Esophagus squamous epithelium (tissue), 5 donors: Measurements from ENCODE around the gene FAM20A. TPM values are rescaled to one million over a fixed set of nuclear protein-coding genes. Genes with fewer than 3 reads are reported as not detected.

Source experiments
- DNase-seq: peaks from one replicate; lab custom pipeline; 2025; lab: John Stamatoyannopoulos, UW
- H3K27ac ChIP-seq, 4 donors: fragments of 200-600 bp; sonication (generic); one replicate each; pipeline ENCODE4 v1.5.1; 2016 to 2019; ENCODE audit warnings: mild to moderate bottlenecking in 1 of 4
- H3K27me3 ChIP-seq, 4 donors: fragments of 200-600 bp; sonication (generic); 1 replicate in 3 of 4; 2 replicates in 1 of 4; pipeline versions ENCODE4 v1.5.1 to v1.6.0; 2017 to 2021; ENCODE audit warnings: antibody characterized with exemption in 1 of 4
- H3K36me3 ChIP-seq, 3 donors: fragments of 200-600 bp; sonication (generic); one replicate each; pipeline ENCODE4 v1.5.1; 2016 to 2019
- H3K4me1 ChIP-seq, 3 donors: fragments of 200-600 bp; sonication (generic); one replicate each; pipeline ENCODE4 v1.5.1; 2017 to 2019
- H3K4me3 ChIP-seq, 4 donors: fragments of 200-600 bp; sonication (generic); 1 replicate in 3 of 4; 2 replicates in 1 of 4; pipeline ENCODE4 v1.5.1; 2016 to 2019; ENCODE audit warnings: mild to moderate bottlenecking in 2 of 4, moderate library complexity in 1 of 4
- H3K9me3 ChIP-seq, 3 donors: fragments of 200-600 bp; sonication (generic); one replicate each; pipeline ENCODE4 v1.5.1; 2016 to 2019
- POLR2A ChIP-seq, 4 donors: fragments of 450-650 bp; IDR thresholded peaks; one replicate each; pipeline ENCODE4 v1.6.1; 2017; ENCODE audit warnings: antibody characterized with exemption in 4 of 4, mild to moderate bottlenecking in 4 of 4, moderate library complexity in 3 of 4
- WGBS, 2 donors: methylation state at CpG; one replicate each; pipeline ENCODE4 v1.1.5; 2018; 5-methylcytosine and 5-hydroxymethylcytosine counted together
- intact Hi-C: fragments of 100-400 bp; cut with DNase I; formaldehyde crosslinking; loops from one replicate; pipeline ENCODE4 v1.15.0; 2022
- total RNA-seq, 4 donors: library from RNA; depleted of rRNA; stranded (reverse); fragments of >200 nt; gene quantifications; one replicate each; pipeline ENCODE4 v1.1.0, GENCODE V29; 2016
- TF ChIP-seq, protein P1 (sequence below), 6 experiments: fragments of 450-650 bp in 4 of 6; fragments of 200-600 bp in 2 of 6; sonication (generic) in 2 of 6; IDR thresholded peaks; one replicate each; pipeline ENCODE4 v1.5.1; 2016 to 2019; ENCODE audit warnings: antibody characterized with exemption in 6 of 6, mild to moderate bottlenecking in 4 of 6, moderate library complexity in 4 of 6
- donor health status: DM: yes; HTN: yes; CAD: no.

Gene FAM20A
- total RNA-seq, 4 donors from 2014 or later, result 4.0 to 15.3 (median 7.8) TPM

DNA sequence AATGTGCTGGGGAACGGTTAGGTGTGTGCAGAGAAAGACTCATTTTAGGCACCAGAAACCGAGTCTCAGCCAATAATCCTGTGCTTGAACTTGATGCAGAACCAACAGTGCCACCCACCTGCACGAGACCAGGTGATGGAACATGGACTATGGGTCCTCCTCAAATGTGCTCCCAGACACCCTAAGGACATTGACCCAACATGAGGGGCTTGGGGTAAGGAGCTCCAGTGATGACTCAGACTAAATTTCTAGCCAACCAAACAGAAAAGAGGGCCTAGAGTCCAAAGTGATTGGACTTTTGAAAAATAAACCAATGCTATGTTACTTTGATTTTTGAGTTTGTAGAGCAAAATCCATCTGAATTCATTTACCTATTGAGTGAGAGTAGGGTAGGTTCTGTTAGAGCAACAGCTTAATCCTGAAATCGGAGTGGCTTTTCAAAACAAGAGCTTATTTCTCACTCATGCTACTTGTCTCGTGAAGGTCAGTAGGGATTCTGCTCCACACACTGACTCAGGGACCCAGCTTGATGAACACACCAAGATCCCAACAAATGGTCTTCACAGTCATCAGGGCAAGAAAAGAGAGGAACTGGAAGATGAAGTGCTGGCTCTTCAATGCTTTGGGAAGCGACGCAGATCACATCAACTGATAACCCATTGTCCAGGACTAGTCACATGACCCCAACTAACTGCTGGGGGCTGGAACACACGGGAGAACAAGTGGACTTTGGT, 21.8 kb downstream of the FAM20A start:
- TF ChIP-seq, protein P1, sequence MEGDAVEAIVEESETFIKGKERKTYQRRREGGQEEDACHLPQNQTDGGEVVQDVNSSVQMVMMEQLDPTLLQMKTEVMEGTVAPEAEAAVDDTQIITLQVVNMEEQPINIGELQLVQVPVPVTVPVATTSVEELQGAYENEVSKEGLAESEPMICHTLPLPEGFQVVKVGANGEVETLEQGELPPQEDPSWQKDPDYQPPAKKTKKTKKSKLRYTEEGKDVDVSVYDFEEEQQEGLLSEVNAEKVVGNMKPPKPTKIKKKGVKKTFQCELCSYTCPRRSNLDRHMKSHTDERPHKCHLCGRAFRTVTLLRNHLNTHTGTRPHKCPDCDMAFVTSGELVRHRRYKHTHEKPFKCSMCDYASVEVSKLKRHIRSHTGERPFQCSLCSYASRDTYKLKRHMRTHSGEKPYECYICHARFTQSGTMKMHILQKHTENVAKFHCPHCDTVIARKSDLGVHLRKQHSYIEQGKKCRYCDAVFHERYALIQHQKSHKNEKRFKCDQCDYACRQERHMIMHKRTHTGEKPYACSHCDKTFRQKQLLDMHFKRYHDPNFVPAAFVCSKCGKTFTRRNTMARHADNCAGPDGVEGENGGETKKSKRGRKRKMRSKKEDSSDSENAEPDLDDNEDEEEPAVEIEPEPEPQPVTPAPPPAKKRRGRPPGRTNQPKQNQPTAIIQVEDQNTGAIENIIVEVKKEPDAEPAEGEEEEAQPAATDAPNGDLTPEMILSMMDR (IDR thresholded peaks at IDR 0.05), result no peak
- no peak for TF ChIP-seq POLR2A (IDR thresholded peaks at IDR 0.05)
- 82 to 89% methylated on average over 8 of the region's 8 CpGs for WGBS, 2 donors
- intact Hi-C loops, result no loop called here
- Histone ChIP-seq H3K9me3 (no peaks in the 10 kb centered on the region), H3K36me3 (no peaks in the 10 kb centered on the region), H3K4me3 (no peak overlapping the region), H3K27me3 (no peaks in the 10 kb centered on the region), H3K4me1 (peaks cover 24 to 76% (median 61%) of the 10 kb centered on the region in 3 donors), H3K27ac (peak overlapping the region; percentile 67 to 89 (median 74))
- DNase-seq, result no peak

DNA sequence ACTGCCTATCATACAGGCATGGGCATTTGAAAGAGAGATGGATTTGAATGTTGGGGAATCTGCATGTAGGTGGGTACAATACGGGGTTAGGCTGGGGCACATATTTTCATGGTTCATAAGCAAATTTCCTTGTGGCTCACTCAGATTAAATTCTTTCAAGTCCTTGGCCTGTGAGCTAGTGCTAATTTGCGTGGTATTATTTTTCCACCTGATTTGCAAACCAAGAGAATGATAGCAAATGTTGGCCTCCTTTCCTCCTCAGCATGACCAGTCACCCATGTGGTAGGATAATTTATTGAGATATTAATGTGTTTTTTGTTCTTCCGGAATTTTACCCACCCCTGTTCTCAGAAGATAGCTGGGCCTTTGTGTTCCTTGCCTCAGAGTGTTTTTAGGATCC, 22.9 kb downstream of the FAM20A start:
- no peak overlapping the region for H3K4me3 ChIP-seq
- H3K36me3 ChIP-seq, result no peaks in the 10 kb centered on the region
- no peak for TF ChIP-seq POLR2A (IDR thresholded peaks at IDR 0.05)
- TF ChIP-seq, protein P1 (IDR thresholded peaks at IDR 0.05), result no peak
- intact Hi-C loops, result no loop called here
- peak overlapping the region in 3 of 4 donors; percentile 1 to 59 (median 31) for H3K27ac ChIP-seq
- no peak for DNase-seq
- WGBS, 2 donors, result 69 to 74% methylated on average over 3 of the region's 3 CpGs
- H3K4me1 ChIP-seq, result peaks cover 24 to 75% (median 61%) of the 10 kb centered on the region in 3 donors
- H3K27me3 ChIP-seq, result no peaks in the 10 kb centered on the region
- H3K9me3 ChIP-seq, result no peaks in the 10 kb centered on the region

- intact Hi-C loops, result no loop called here
- Histone ChIP-seq H3K4me3 (no peak overlapping the region), H3K4me1 (peaks cover 24 to 67% (median 61%) of the 10 kb centered on the region in 3 donors), H3K36me3 (no peaks in the 10 kb centered on the region), H3K27ac (peak overlapping the region; percentile 1 to 71 (median 45)), H3K27me3 (no peaks in the 10 kb centered on the region), H3K9me3 (no peaks in the 10 kb centered on the region)
- no peak for TF ChIP-seq POLR2A (IDR thresholded peaks at IDR 0.05)
- TF ChIP-seq, protein P1 (IDR thresholded peaks at IDR 0.05), result no peak
- 28 to 44% methylated on average over 3 of the region's 3 CpGs for WGBS, 2 donors
- no peak for DNase-seq
Observed at GRCh38 chr17:68577497-68577821, 23.7 kb downstream of the FAM20A start.

- TF ChIP-seq POLR2A (IDR thresholded peaks at IDR 0.05), result no peak
- TF ChIP-seq, protein P1 (IDR thresholded peaks at IDR 0.05), result peak in 1 of 6 experiments; percentile 47
- no peak overlapping the region for H3K4me3 ChIP-seq
- peak overlapping the region; percentile 1 to 71 (median 45) for H3K27ac ChIP-seq
- intact Hi-C loops, result no loop called here
- 38 to 48% methylated on average over 6 to 8 of the region's 8 CpGs for WGBS, 2 donors
- peaks cover 22 to 62% (median 58%) of the 10 kb centered on the region in 3 donors for H3K4me1 ChIP-seq
- H3K27me3 ChIP-seq, result no peaks in the 10 kb centered on the region
- H3K36me3 ChIP-seq, result no peaks in the 10 kb centered on the region
- no peaks in the 10 kb centered on the region for H3K9me3 ChIP-seq
- DNase-seq, result no peak
Observed at GRCh38 chr17:68576811-68577496, 24.2 kb downstream of the FAM20A start.

DNA sequence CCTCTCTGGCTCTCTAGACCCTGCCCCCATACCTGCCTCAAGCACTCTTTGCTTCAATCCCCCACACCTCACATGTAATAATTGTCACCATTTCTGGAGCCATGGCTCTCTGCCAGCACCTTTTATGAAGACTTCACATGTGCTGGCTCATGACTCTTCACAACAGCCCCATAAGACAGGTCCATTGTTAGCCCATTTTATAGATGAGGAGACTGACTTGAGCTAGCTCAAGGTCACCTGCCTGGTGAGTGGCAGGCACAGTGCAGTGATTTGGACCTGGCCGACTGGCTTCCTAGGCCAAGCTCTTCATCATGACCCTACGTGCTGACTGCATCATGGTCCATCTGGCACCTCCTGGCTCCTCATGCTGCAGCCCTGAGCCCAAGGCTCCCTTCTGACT, 25.0 kb downstream of the FAM20A start:
- no peaks in the 10 kb centered on the region for H3K9me3 ChIP-seq
- no peak for DNase-seq
- WGBS, 2 donors, result 88% methylated on average over 1 of the region's 2 CpGs; no CpG with 5 or more reads in 1 of the 2 donors
- peaks cover 16 to 54% (median 52%) of the 10 kb centered on the region in 3 donors for H3K4me1 ChIP-seq
- no peaks in the 10 kb centered on the region for H3K36me3 ChIP-seq
- H3K27ac ChIP-seq, result peak overlapping the region in 3 of 4 donors; percentile 31 to 71 (median 59)
- TF ChIP-seq POLR2A (IDR thresholded peaks at IDR 0.05), result no peak
- TF ChIP-seq, protein P1 (IDR thresholded peaks at IDR 0.05), result no peak
- H3K4me3 ChIP-seq, result no peak overlapping the region
- H3K27me3 ChIP-seq, result no peaks in the 10 kb centered on the region
- intact Hi-C loops, result no loop called here
